CD4-positive, alpha-beta T cell treated with Interleukin-12 subunit alpha and Interleukin-12 subunit beta, for 1 hour (primary cell): ENCODE results near the gene POTEE.
"Not testable (repeated sequence)": the region's sequence is repeated elsewhere in the genome, so short reads cannot be mapped to it uniquely, and the experiment has no call there.

Experiments used
- DNase-seq: peaks from one replicate; pipeline ENCODE4 v3.0.0-alpha.2; 2020

The POTEE gene

GRCh38 chr2:131209030-131209772, at the start of gene POTEE:
Gene POTEE, plus strand, starts transcription at chr2:131209536. Its CDS starts 8,867 bp downstream, at chr2:131218403.
- not testable (repeated sequence) for DNase-seq

- not testable (repeated sequence) for DNase-seq
Observed at GRCh38 chr2:131165562-131165961, 43.8 kb upstream of the POTEE start.

- DNase-seq: no peak
Observed at GRCh38 chr2:131168538-131168937, 40.8 kb upstream of the POTEE start.

GRCh38 chr2:131178050-131178449, 31.3 kb upstream of the POTEE start:
- DNase-seq: not testable (repeated sequence)

- DNase-seq: not testable (repeated sequence)
Observed at GRCh38 chr2:131178721-131179418, 30.5 kb upstream of the POTEE start.

GRCh38 chr2:131181451-131181850, 27.9 kb upstream of the POTEE start:
- DNase-seq: not testable (repeated sequence)

GRCh38 chr2:131193421-131193820, 15.9 kb upstream of the POTEE start:
- not testable (repeated sequence) for DNase-seq

- DNase-seq: not testable (repeated sequence)
Observed at GRCh38 chr2:131196186-131196585, 13.2 kb upstream of the POTEE start.

GRCh38 chr2:131201098-131201497, 8.2 kb upstream of the POTEE start:
- DNase-seq: no peak

GRCh38 chr2:131207839-131208238, 1.5 kb upstream of the POTEE start:
- not testable (repeated sequence) for DNase-seq

GRCh38 chr2:131209773-131210104, 403 bp downstream of the POTEE start:
- not testable (repeated sequence) for DNase-seq

GRCh38 chr2:131210434-131211211, 1.3 kb downstream of the POTEE start:
- DNase-seq: not testable (repeated sequence)

- not testable (repeated sequence) for DNase-seq
Observed at GRCh38 chr2:131217238-131217986, 8.1 kb downstream of the POTEE start.

GRCh38 chr2:131235543-131236449, 26.5 kb downstream of the POTEE start:
- not testable (repeated sequence) for DNase-seq
